ENCODE data around the gene SESTD1.

Gene SESTD1

GRCh38 chr2:179237209-179237946, 27.3 kb downstream of the SESTD1 start:
- H3K4me2 ChIP-seq (ENCODE audit: low read length), result no peak overlapping the region
- H4K8ac ChIP-seq (ENCODE audit: low read depth, low read length), result no peak overlapping the region
- no CpG with 5 or more reads among the region's 3 CpGs for WGBS (ENCODE audit: extremely low coverage, insufficient coverage, insufficient read length)
- no peaks in the 10 kb centered on the region for H3K27me3 ChIP-seq (ENCODE audit: insufficient read depth, low read length)
- no peaks in the 10 kb centered on the region for H3K9me3 ChIP-seq (ENCODE audit: insufficient read depth, low read depth, low read length)
- H3K18ac ChIP-seq (ENCODE audit: low read length), result no peak overlapping the region
- H3K9ac ChIP-seq (ENCODE audit: low read length), result no peak overlapping the region
- no peak overlapping the region for H3K23ac ChIP-seq (ENCODE audit: low read length)
- H3K14ac ChIP-seq (ENCODE audit: low read length), result no peak overlapping the region
- H3K4me1 ChIP-seq (ENCODE audit: control insufficient read depth in 1 of 2, insufficient read depth in 2 of 2, low read length in 2 of 2), result peaks cover 0 to 3% of the 10 kb centered on the region in 2 experiments
- no peak overlapping the region for H4K12ac ChIP-seq (ENCODE audit: low read depth, low read length)
- no peak overlapping the region for H2AK5ac ChIP-seq (ENCODE audit: low read length)
- H2BK12ac ChIP-seq (ENCODE audit: low read length), result no peak overlapping the region
- H2AFZ ChIP-seq (ENCODE audit: insufficient read depth, low read length, poor library complexity), result no peak overlapping the region
- H3K27ac ChIP-seq (ENCODE audit: low read depth, low read length), result no peak overlapping the region
- H2BK120ac ChIP-seq (ENCODE audit: insufficient read depth, low read length, poor library complexity), result no peak overlapping the region
- H3K36me3 ChIP-seq (ENCODE audit: control insufficient read depth in 1 of 2, insufficient read depth in 2 of 2, low read length in 2 of 2), result peaks cover 2 to 3% of the 10 kb centered on the region in 2 experiments
- no peak for DNase-seq
- no peaks in the 10 kb centered on the region for H3K79me1 ChIP-seq (ENCODE audit: low read length)
- H3K4me3 ChIP-seq (ENCODE audit: low read depth, low read length), result no peak overlapping the region
- no peak overlapping the region for H4K91ac ChIP-seq (ENCODE audit: low read depth, low read length)
- no peak overlapping the region for H2BK5ac ChIP-seq (ENCODE audit: low read depth, low read length, poor library complexity)
- H3K4ac ChIP-seq (ENCODE audit: low read depth, low read length), result no peak overlapping the region
- H3K79me2 ChIP-seq (ENCODE audit: control insufficient read depth, insufficient read depth, low read length, poor library complexity), result no peaks in the 10 kb centered on the region

GRCh38 chr2:179235463-179236108, 29.0 kb downstream of the SESTD1 start:
- H3K4me2 ChIP-seq (ENCODE audit: low read length), result no peak overlapping the region
- no peak overlapping the region for H3K9ac ChIP-seq (ENCODE audit: low read length)
- no peak overlapping the region for H2BK12ac ChIP-seq (ENCODE audit: low read length)
- peaks cover 2 to 3% of the 10 kb centered on the region in 2 experiments for H3K36me3 ChIP-seq (ENCODE audit: control insufficient read depth in 1 of 2, insufficient read depth in 2 of 2, low read length in 2 of 2)
- H3K18ac ChIP-seq (ENCODE audit: low read length), result no peak overlapping the region
- no peak overlapping the region for H3K4me3 ChIP-seq (ENCODE audit: low read depth, low read length)
- H2AK5ac ChIP-seq (ENCODE audit: low read length), result no peak overlapping the region
- no peak overlapping the region for H3K14ac ChIP-seq (ENCODE audit: low read length)
- H3K4ac ChIP-seq (ENCODE audit: low read depth, low read length), result no peak overlapping the region
- WGBS (ENCODE audit: extremely low coverage, insufficient coverage, insufficient read length), result no CpG with 5 or more reads among the region's 7 CpGs
- H3K4me1 ChIP-seq (ENCODE audit: control insufficient read depth in 1 of 2, insufficient read depth in 2 of 2, low read length in 2 of 2), result peaks cover 0 to 1% of the 10 kb centered on the region in 2 experiments
- H3K9me3 ChIP-seq (ENCODE audit: insufficient read depth, low read depth, low read length), result no peaks in the 10 kb centered on the region
- H2AFZ ChIP-seq (ENCODE audit: insufficient read depth, low read length, poor library complexity), result no peak overlapping the region
- no peak overlapping the region for H2BK5ac ChIP-seq (ENCODE audit: low read depth, low read length, poor library complexity)
- H3K27me3 ChIP-seq (ENCODE audit: insufficient read depth, low read length), result no peaks in the 10 kb centered on the region
- H3K79me2 ChIP-seq (ENCODE audit: control insufficient read depth, insufficient read depth, low read length, poor library complexity), result no peaks in the 10 kb centered on the region
- no peak overlapping the region for H2BK120ac ChIP-seq (ENCODE audit: insufficient read depth, low read length, poor library complexity)
- peak in 1 of 2 donors; percentile 21 for DNase-seq
- H3K27ac ChIP-seq (ENCODE audit: low read depth, low read length), result no peak overlapping the region
- H3K23ac ChIP-seq (ENCODE audit: low read length), result no peak overlapping the region
- no peak overlapping the region for H4K12ac ChIP-seq (ENCODE audit: low read depth, low read length)
- H3K79me1 ChIP-seq (ENCODE audit: low read length), result no peaks in the 10 kb centered on the region
- no peak overlapping the region for H4K8ac ChIP-seq (ENCODE audit: low read depth, low read length)
- no peak overlapping the region for H4K91ac ChIP-seq (ENCODE audit: low read depth, low read length)

GRCh38 chr2:179234658-179235240, 29.9 kb downstream of the SESTD1 start:
- Histone ChIP-seq H3K14ac (ENCODE audit: low read length) (no peak overlapping the region), H3K4me1 (ENCODE audit: control insufficient read depth in 1 of 2, insufficient read depth in 2 of 2, low read length in 2 of 2) (no peaks in the 10 kb centered on the region), H4K8ac (ENCODE audit: low read depth, low read length) (no peak overlapping the region), H2BK12ac (ENCODE audit: low read length) (no peak overlapping the region), H3K18ac (ENCODE audit: low read length) (no peak overlapping the region), H2BK120ac (ENCODE audit: insufficient read depth, low read length, poor library complexity) (no peak overlapping the region), H3K4me3 (ENCODE audit: low read depth, low read length) (no peak overlapping the region), H2AFZ (ENCODE audit: insufficient read depth, low read length, poor library complexity) (no peak overlapping the region), H3K4ac (ENCODE audit: low read depth, low read length) (no peak overlapping the region), H3K4me2 (ENCODE audit: low read length) (no peak overlapping the region), H3K9ac (ENCODE audit: low read length) (no peak overlapping the region), H3K79me2 (ENCODE audit: control insufficient read depth, insufficient read depth, low read length, poor library complexity) (no peaks in the 10 kb centered on the region), H2BK5ac (ENCODE audit: low read depth, low read length, poor library complexity) (no peak overlapping the region), H3K23ac (ENCODE audit: low read length) (no peak overlapping the region), H3K9me3 (ENCODE audit: insufficient read depth, low read depth, low read length) (no peaks in the 10 kb centered on the region), H2AK5ac (ENCODE audit: low read length) (no peak overlapping the region), H4K12ac (ENCODE audit: low read depth, low read length) (no peak overlapping the region), H3K79me1 (ENCODE audit: low read length) (no peaks in the 10 kb centered on the region), H3K27ac (ENCODE audit: low read depth, low read length) (no peak overlapping the region), H4K91ac (ENCODE audit: low read depth, low read length) (no peak overlapping the region), H3K27me3 (ENCODE audit: insufficient read depth, low read length) (no peaks in the 10 kb centered on the region), H3K36me3 (ENCODE audit: control insufficient read depth in 1 of 2, insufficient read depth in 2 of 2, low read length in 2 of 2) (peaks cover 2 to 3% of the 10 kb centered on the region in 2 experiments)
- WGBS (ENCODE audit: extremely low coverage, insufficient coverage, insufficient read length), result no CpG with 5 or more reads among the region's 2 CpGs
- DNase-seq, result no peak

GRCh38 chr2:179233626-179234430, 30.8 kb downstream of the SESTD1 start:
- peaks cover 2 to 3% of the 10 kb centered on the region in 2 experiments for H3K36me3 ChIP-seq (ENCODE audit: control insufficient read depth in 1 of 2, insufficient read depth in 2 of 2, low read length in 2 of 2)
- no peak overlapping the region for H3K4ac ChIP-seq (ENCODE audit: low read depth, low read length)
- H3K4me2 ChIP-seq (ENCODE audit: low read length), result no peak overlapping the region
- H3K4me3 ChIP-seq (ENCODE audit: low read depth, low read length), result no peak overlapping the region
- no peak overlapping the region for H3K23ac ChIP-seq (ENCODE audit: low read length)
- H2BK120ac ChIP-seq (ENCODE audit: insufficient read depth, low read length, poor library complexity), result no peak overlapping the region
- no peaks in the 10 kb centered on the region for H3K9me3 ChIP-seq (ENCODE audit: insufficient read depth, low read depth, low read length)
- no peaks in the 10 kb centered on the region for H3K27me3 ChIP-seq (ENCODE audit: insufficient read depth, low read length)
- DNase-seq, result no peak
- no peak overlapping the region for H4K8ac ChIP-seq (ENCODE audit: low read depth, low read length)
- no peak overlapping the region for H2BK5ac ChIP-seq (ENCODE audit: low read depth, low read length, poor library complexity)
- no peak overlapping the region for H2BK12ac ChIP-seq (ENCODE audit: low read length)
- no peaks in the 10 kb centered on the region for H3K79me1 ChIP-seq (ENCODE audit: low read length)
- H4K12ac ChIP-seq (ENCODE audit: low read depth, low read length), result no peak overlapping the region
- H4K91ac ChIP-seq (ENCODE audit: low read depth, low read length), result no peak overlapping the region
- no peak overlapping the region for H3K14ac ChIP-seq (ENCODE audit: low read length)
- H3K27ac ChIP-seq (ENCODE audit: low read depth, low read length), result no peak overlapping the region
- peak overlapping the region; percentile 54 for H3K18ac ChIP-seq (ENCODE audit: low read length)
- no peaks in the 10 kb centered on the region for H3K4me1 ChIP-seq (ENCODE audit: control insufficient read depth in 1 of 2, insufficient read depth in 2 of 2, low read length in 2 of 2)
- H3K79me2 ChIP-seq (ENCODE audit: control insufficient read depth, insufficient read depth, low read length, poor library complexity), result no peaks in the 10 kb centered on the region
- WGBS (ENCODE audit: extremely low coverage, insufficient coverage, insufficient read length), result no CpG with 5 or more reads among the region's 4 CpGs
- no peak overlapping the region for H2AFZ ChIP-seq (ENCODE audit: insufficient read depth, low read length, poor library complexity)
- no peak overlapping the region for H2AK5ac ChIP-seq (ENCODE audit: low read length)
- H3K9ac ChIP-seq (ENCODE audit: low read length), result no peak overlapping the region

Data from trophoblast cell (in vitro differentiated cells and primary cell).